Measurements from ENCODE around the gene SEPTIN7. TPM values are rescaled to one million over a fixed set of nuclear protein-coding genes. Genes with fewer than 3 reads are reported as not detected.

SEPTIN7 gene
- total and polyA plus RNA-seq, 9 of the 15 experiments (the other 6 are each of a cell fraction or from before 2014, with no cell fraction given), result 95.0 to 268 (median 163) TPM

DNA sequence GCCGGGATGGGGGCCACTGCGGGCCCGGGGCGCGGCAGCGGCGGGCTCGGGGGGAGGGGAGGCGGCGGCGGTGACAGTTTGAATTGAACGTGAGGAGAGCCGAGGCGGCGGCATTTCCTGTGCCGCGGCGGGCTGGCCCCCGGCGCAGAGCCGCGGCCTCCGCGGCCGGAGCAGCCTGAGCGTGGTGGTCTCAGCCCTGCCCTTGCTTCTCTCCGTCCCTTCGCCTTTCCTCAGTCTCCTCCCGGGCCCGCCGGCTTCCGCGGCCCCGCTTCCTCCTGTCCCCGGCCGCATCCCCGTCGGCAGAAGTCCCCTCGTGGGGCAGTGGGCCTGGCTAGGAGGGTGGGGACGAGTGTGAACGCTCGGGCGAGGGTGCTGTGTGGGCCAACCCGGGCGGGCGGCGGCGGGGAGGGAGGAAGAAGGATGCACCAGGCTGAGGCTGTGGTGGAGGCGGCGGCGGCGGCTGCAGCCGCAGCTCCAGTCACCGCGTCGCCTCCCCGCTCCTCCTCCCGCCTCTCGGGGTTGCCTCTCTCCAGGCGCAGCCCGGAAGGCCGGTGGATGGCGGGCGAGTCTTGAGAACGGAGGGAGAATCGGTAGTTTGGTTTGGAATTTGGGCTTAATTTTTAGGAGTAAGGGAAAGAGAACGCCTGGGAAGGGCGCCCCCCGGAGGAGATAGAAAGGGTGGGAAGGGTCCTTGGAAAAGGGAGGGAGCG lies 690 bp downstream of the SEPTIN7 start (continued):
- TF ChIP-seq, protein P1, sequence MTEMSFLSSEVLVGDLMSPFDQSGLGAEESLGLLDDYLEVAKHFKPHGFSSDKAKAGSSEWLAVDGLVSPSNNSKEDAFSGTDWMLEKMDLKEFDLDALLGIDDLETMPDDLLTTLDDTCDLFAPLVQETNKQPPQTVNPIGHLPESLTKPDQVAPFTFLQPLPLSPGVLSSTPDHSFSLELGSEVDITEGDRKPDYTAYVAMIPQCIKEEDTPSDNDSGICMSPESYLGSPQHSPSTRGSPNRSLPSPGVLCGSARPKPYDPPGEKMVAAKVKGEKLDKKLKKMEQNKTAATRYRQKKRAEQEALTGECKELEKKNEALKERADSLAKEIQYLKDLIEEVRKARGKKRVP (CRISPR knock-in tag; IDR thresholded peaks at IDR 0.05), result 0 out of 2 replicates have a peak, but pooled peaks have one; percentile 3
- 0 out of 2 replicates have a peak, but pooled peaks have one; percentile 66 for TF ChIP-seq FOXP1 (CRISPR knock-in tag; IDR thresholded peaks at IDR 0.05)
- TF ChIP-seq, protein P2, sequence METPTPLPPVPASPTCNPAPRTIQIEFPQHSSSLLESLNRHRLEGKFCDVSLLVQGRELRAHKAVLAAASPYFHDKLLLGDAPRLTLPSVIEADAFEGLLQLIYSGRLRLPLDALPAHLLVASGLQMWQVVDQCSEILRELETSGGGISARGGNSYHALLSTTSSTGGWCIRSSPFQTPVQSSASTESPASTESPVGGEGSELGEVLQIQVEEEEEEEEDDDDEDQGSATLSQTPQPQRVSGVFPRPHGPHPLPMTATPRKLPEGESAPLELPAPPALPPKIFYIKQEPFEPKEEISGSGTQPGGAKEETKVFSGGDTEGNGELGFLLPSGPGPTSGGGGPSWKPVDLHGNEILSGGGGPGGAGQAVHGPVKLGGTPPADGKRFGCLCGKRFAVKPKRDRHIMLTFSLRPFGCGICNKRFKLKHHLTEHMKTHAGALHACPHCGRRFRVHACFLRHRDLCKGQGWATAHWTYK (CRISPR knock-in tag; IDR thresholded peaks at IDR 0.05), result 0 out of 2 replicates have a peak, but pooled peaks have one; percentile 13
- TF ChIP-seq, protein P3, sequence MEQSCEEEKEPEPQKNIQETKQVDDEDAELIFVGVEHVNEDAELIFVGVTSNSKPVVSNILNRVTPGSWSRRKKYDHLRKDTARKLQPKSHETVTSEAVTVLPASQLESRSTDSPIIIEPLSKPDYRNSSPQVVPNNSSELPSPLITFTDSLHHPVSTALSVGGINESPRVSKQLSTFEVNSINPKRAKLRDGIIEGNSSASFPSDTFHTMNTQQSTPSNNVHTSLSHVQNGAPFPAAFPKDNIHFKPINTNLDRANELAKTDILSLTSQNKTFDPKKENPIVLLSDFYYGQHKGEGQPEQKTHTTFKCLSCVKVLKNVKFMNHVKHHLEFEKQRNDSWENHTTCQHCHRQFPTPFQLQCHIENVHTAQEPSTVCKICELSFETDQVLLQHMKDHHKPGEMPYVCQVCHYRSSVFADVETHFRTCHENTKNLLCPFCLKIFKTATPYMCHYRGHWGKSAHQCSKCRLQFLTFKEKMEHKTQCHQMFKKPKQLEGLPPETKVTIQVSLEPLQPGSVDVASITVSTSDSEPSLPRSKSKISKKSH (CRISPR knock-in tag; IDR thresholded peaks at IDR 0.05), result no peak
- TF ChIP-seq PTTG1 (tag; IDR thresholded peaks at IDR 0.05; ENCODE audit: low read depth), result no peak
- no peak for TF ChIP-seq ZNF431 (CRISPR knock-in tag; IDR thresholded peaks at IDR 0.05)
- no peak for TF ChIP-seq NCOA1 (IDR thresholded peaks at IDR 0.05; ENCODE audit: low read depth)
- TF ChIP-seq ZNF165 (CRISPR knock-in tag; IDR thresholded peaks at IDR 0.05; ENCODE audit: borderline replicate concordance), result no peak
- no peak for TF ChIP-seq ARHGAP35 (IDR thresholded peaks at IDR 0.05; ENCODE audit: partially characterized antibody)
- TF ChIP-seq KDM2B (CRISPR knock-in tag; IDR thresholded peaks at IDR 0.05), result no peak
- no peak for TF ChIP-seq PHTF2 (CRISPR knock-in tag; IDR thresholded peaks at IDR 0.05)
- TF ChIP-seq FOSL1 (tag; conservative IDR thresholded peaks at IDR 0.05), result no peak
- no peak for TF ChIP-seq ZKSCAN3 (CRISPR knock-in tag; IDR thresholded peaks at IDR 0.05)
- TF ChIP-seq BMI1 (IDR thresholded peaks at IDR 0.05; ENCODE audit: low read length), result no peak
- no peak for TF ChIP-seq RBM39 (optimal IDR thresholded peaks at IDR 0.05; ENCODE audit: low read depth, low read length)
- TF ChIP-seq ZNF239 (CRISPR knock-in tag; IDR thresholded peaks at IDR 0.05), result no peak
- TF ChIP-seq SMAD3 (CRISPR knock-in tag; conservative IDR thresholded peaks at IDR 0.05), result no peak
- peak; percentile 45; the same call in 1 of the 2 replicates for TF ChIP-seq LCOR (CRISPR knock-in tag; IDR thresholded peaks at IDR 0.05)
- TF ChIP-seq, protein P4, sequence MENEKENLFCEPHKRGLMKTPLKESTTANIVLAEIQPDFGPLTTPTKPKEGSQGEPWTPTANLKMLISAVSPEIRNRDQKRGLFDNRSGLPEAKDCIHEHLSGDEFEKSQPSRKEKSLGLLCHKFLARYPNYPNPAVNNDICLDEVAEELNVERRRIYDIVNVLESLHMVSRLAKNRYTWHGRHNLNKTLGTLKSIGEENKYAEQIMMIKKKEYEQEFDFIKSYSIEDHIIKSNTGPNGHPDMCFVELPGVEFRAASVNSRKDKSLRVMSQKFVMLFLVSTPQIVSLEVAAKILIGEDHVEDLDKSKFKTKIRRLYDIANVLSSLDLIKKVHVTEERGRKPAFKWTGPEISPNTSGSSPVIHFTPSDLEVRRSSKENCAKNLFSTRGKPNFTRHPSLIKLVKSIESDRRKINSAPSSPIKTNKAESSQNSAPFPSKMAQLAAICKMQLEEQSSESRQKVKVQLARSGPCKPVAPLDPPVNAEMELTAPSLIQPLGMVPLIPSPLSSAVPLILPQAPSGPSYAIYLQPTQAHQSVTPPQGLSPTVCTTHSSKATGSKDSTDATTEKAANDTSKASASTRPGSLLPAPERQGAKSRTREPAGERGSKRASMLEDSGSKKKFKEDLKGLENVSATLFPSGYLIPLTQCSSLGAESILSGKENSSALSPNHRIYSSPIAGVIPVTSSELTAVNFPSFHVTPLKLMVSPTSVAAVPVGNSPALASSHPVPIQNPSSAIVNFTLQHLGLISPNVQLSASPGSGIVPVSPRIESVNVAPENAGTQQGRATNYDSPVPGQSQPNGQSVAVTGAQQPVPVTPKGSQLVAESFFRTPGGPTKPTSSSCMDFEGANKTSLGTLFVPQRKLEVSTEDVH (IDR thresholded peaks at IDR 0.05; ENCODE audit: low read depth, partially characterized antibody), result no peak
- no peak for TF ChIP-seq LEF1 (IDR thresholded peaks at IDR 0.05)
- peak; percentile 55; the same call in 1 of the 2 replicates for TF ChIP-seq BCOR (IDR thresholded peaks at IDR 0.05)

Data from K562 (cell line).